ENCODE data around the gene PLCB1. TPM values are rescaled to one million over a fixed set of nuclear protein-coding genes. Genes with fewer than 3 reads are reported as not detected.

The PLCB1 gene
- total RNA-seq, 2 donors from 2014 or later: 12.3 to 13.4 TPM

GRCh38 chr20:8667306-8667705 lies 535.2 kb downstream of the PLCB1 start:
- H3K27ac Mint-ChIP-seq: no peak overlapping the region
- H3K4me3 Mint-ChIP-seq: no peak overlapping the region
- DNase-seq (ENCODE audit: low spot score): no peak
- H3K9me3 Mint-ChIP-seq: no peaks in the 10 kb centered on the region
- no peaks in the 10 kb centered on the region for H3K36me3 Mint-ChIP-seq
- H3K27me3 Mint-ChIP-seq: no peaks in the 10 kb centered on the region
- ATAC-seq: no peak
- peaks cover 0 to 3% of the 10 kb centered on the region in 2 donors for H3K4me1 Mint-ChIP-seq (ENCODE audit: low read depth in 2 of 2)

GRCh38 chr20:8670207-8670892 lies 538.3 kb downstream of the PLCB1 start:
- Mint-ChIP-seq H3K9me3 (no peaks in the 10 kb centered on the region), H3K27ac (no peak overlapping the region), H3K4me3 (no peak overlapping the region), H3K36me3 (no peaks in the 10 kb centered on the region), H3K27me3 (no peaks in the 10 kb centered on the region), H3K4me1 (ENCODE audit: low read depth in 2 of 2) (peaks cover 0 to 3% of the 10 kb centered on the region in 2 donors)
- no peak for ATAC-seq
- DNase-seq (ENCODE audit: low spot score): no peak

DNA sequence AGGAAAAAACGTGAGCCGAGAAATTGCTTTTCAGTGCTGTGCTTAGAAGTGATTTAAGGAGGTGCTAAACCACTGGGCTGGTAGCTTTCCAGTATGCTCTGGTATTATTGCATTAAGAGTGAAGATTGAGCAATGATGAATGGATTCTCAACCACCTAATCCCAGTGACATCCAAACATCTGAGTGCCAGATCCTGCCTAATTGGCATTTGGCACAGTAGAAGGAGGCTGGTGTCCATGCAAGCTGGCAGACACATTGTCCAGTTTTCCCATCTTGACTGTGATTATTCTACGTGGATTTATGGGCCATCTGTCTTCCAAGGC lies 538.8 kb downstream of the PLCB1 start:
- no peaks in the 10 kb centered on the region for H3K9me3 Mint-ChIP-seq
- DNase-seq (ENCODE audit: low spot score): no peak
- no peak overlapping the region for H3K4me3 Mint-ChIP-seq
- H3K27ac Mint-ChIP-seq: no peak overlapping the region
- no peaks in the 10 kb centered on the region for H3K36me3 Mint-ChIP-seq
- ATAC-seq: no peak
- peaks cover 0 to 3% of the 10 kb centered on the region in 2 donors for H3K4me1 Mint-ChIP-seq (ENCODE audit: low read depth in 2 of 2)
- H3K27me3 Mint-ChIP-seq: no peaks in the 10 kb centered on the region

DNA sequence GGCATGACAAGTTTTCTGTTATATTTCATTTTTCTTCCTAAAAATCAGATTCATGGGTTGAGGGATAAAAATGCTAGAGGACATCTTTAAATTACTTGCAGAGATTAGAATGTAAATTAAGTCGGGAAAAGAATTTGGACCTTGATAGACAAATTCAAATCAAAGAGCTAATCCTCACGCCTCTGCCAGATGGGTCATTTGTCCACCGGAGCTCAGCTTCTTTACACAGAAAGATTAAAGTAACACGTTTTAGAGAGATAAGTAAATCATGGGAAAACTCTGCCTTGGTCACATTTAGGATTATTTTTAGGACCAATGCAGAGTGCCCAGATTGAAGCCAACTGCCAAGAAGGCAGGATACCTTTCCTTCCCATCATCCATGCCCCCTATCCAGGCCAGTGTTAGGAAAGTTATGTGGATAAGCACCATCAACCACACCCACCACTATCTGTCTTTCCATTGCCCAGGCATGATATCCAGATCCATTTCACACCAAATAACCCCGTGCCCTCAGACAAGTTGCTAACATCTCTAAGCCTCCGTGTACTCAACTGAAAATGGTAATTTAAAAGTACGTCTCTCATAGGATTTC lies 539.4 kb downstream of the PLCB1 start:
- Mint-ChIP-seq H3K9me3 (no peaks in the 10 kb centered on the region), H3K27me3 (no peaks in the 10 kb centered on the region), H3K4me3 (no peak overlapping the region), H3K36me3 (no peaks in the 10 kb centered on the region), H3K27ac (no peak overlapping the region), H3K4me1 (ENCODE audit: low read depth in 2 of 2) (peaks cover 0 to 3% of the 10 kb centered on the region in 2 donors)
- no peak for ATAC-seq
- DNase-seq (ENCODE audit: low spot score): no peak

DNA sequence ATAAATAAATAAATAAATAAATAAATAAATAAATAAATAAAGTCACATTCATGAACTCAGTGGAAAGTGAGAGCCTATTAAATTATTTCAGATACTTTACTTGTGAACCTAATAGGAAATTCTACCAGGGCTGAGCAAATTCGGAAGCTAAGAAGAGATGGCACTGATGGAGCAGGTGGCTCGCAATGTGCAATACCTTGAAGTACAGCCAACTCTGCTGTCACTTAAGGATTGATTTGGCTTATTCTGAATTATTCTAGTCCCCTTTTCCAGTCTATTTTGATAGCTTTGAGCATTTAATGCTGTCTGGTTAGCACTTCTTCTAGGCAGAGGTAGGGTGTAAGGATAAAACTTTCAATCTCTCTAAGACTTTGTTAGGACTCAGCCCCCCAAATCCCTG lies 541.0 kb downstream of the PLCB1 start:
- no peak overlapping the region for H3K4me3 Mint-ChIP-seq
- no peaks in the 10 kb centered on the region for H3K36me3 Mint-ChIP-seq
- no peaks in the 10 kb centered on the region for H3K9me3 Mint-ChIP-seq
- DNase-seq (ENCODE audit: low spot score) (no peak), ATAC-seq (no peak)
- no peak overlapping the region for H3K27ac Mint-ChIP-seq
- peaks cover 0 to 3% of the 10 kb centered on the region in 2 donors for H3K4me1 Mint-ChIP-seq (ENCODE audit: low read depth in 2 of 2)
- no peaks in the 10 kb centered on the region for H3K27me3 Mint-ChIP-seq

GRCh38 chr20:8675896-8676295 lies 543.8 kb downstream of the PLCB1 start:
- H3K36me3 Mint-ChIP-seq: no peaks in the 10 kb centered on the region
- ATAC-seq (no peak), DNase-seq (ENCODE audit: low spot score) (no peak)
- H3K27ac Mint-ChIP-seq: no peak overlapping the region
- H3K27me3 Mint-ChIP-seq: no peaks in the 10 kb centered on the region
- H3K9me3 Mint-ChIP-seq: no peaks in the 10 kb centered on the region
- H3K4me1 Mint-ChIP-seq (ENCODE audit: low read depth in 2 of 2): no peaks in the 10 kb centered on the region
- H3K4me3 Mint-ChIP-seq: no peak overlapping the region

GRCh38 chr20:8678098-8678776 lies 546.2 kb downstream of the PLCB1 start:
- Mint-ChIP-seq H3K27me3 (no peaks in the 10 kb centered on the region), H3K27ac (no peak overlapping the region), H3K4me3 (no peak overlapping the region), H3K4me1 (ENCODE audit: low read depth in 2 of 2) (no peaks in the 10 kb centered on the region), H3K9me3 (no peaks in the 10 kb centered on the region), H3K36me3 (no peaks in the 10 kb centered on the region)
- no peak for DNase-seq (ENCODE audit: low spot score)
- no peak for ATAC-seq

- Mint-ChIP-seq H3K36me3 (peaks cover 20% of the 10 kb centered on the region), H3K4me3 (no peak overlapping the region), H3K4me1 (ENCODE audit: low read depth in 2 of 2) (no peaks in the 10 kb centered on the region), H3K27me3 (no peaks in the 10 kb centered on the region), H3K9me3 (no peaks in the 10 kb centered on the region), H3K27ac (no peak overlapping the region)
- DNase-seq (ENCODE audit: low spot score): no peak
- no peak for ATAC-seq
Measured at GRCh38 chr20:8689337-8689736, 557.3 kb downstream of the PLCB1 start.

- peaks cover 20% of the 10 kb centered on the region for H3K36me3 Mint-ChIP-seq
- no peak overlapping the region for H3K27ac Mint-ChIP-seq
- no peaks in the 10 kb centered on the region for H3K27me3 Mint-ChIP-seq
- H3K4me1 Mint-ChIP-seq (ENCODE audit: low read depth in 2 of 2): no peaks in the 10 kb centered on the region
- ATAC-seq (no peak), DNase-seq (ENCODE audit: low spot score) (no peak)
- H3K4me3 Mint-ChIP-seq: no peak overlapping the region
- no peaks in the 10 kb centered on the region for H3K9me3 Mint-ChIP-seq
Measured at GRCh38 chr20:8690074-8690473, 558.0 kb downstream of the PLCB1 start.

- no peaks in the 10 kb centered on the region for H3K9me3 Mint-ChIP-seq
- DNase-seq (ENCODE audit: low spot score): no peak
- H3K4me3 Mint-ChIP-seq: no peak overlapping the region
- no peaks in the 10 kb centered on the region for H3K4me1 Mint-ChIP-seq (ENCODE audit: low read depth in 2 of 2)
- no peak overlapping the region for H3K27ac Mint-ChIP-seq
- H3K27me3 Mint-ChIP-seq: no peaks in the 10 kb centered on the region
- H3K36me3 Mint-ChIP-seq: peaks cover 7% of the 10 kb centered on the region
- no peak for ATAC-seq
Measured at GRCh38 chr20:8693709-8694108, 561.6 kb downstream of the PLCB1 start.

GRCh38 chr20:8700756-8701155 lies 568.7 kb downstream of the PLCB1 start:
- no peak overlapping the region for H3K27ac Mint-ChIP-seq
- no peaks in the 10 kb centered on the region for H3K9me3 Mint-ChIP-seq
- H3K4me3 Mint-ChIP-seq: no peak overlapping the region
- H3K27me3 Mint-ChIP-seq: no peaks in the 10 kb centered on the region
- no peaks in the 10 kb centered on the region for H3K4me1 Mint-ChIP-seq (ENCODE audit: low read depth in 2 of 2)
- no peak for DNase-seq (ENCODE audit: low spot score)
- no peaks in the 10 kb centered on the region for H3K36me3 Mint-ChIP-seq
- ATAC-seq: no peak

GRCh38 chr20:8706961-8707700 lies 575.1 kb downstream of the PLCB1 start:
- Mint-ChIP-seq H3K9me3 (no peaks in the 10 kb centered on the region), H3K27ac (no peak overlapping the region), H3K36me3 (no peaks in the 10 kb centered on the region), H3K27me3 (no peaks in the 10 kb centered on the region), H3K4me3 (no peak overlapping the region), H3K4me1 (ENCODE audit: low read depth in 2 of 2) (no peaks in the 10 kb centered on the region)
- ATAC-seq (no peak), DNase-seq (ENCODE audit: low spot score) (no peak)

DNA sequence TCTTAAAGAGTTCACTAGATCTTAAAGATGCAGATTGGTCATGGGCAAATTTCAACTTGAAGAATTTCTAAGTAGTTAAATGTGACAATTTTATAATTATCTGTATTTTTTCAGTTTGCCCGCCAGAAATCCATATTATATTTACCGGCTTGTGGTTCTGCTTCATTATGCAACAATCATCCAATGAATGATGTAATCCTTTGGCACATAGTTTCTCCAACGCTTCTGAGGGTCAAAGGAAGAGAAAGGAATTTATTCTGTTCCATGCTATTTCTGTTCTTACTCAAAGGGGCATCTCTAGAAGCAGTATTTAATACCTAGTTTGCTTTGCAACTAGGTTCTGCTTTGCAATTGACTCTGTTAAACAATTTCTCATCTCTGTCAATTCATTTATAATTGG lies 577.6 kb downstream of the PLCB1 start:
- ATAC-seq (no peak), DNase-seq (ENCODE audit: low spot score) (no peak)
- Mint-ChIP-seq H3K4me3 (no peak overlapping the region), H3K36me3 (no peaks in the 10 kb centered on the region), H3K4me1 (ENCODE audit: low read depth in 2 of 2) (no peaks in the 10 kb centered on the region), H3K27me3 (no peaks in the 10 kb centered on the region), H3K27ac (no peak overlapping the region), H3K9me3 (no peaks in the 10 kb centered on the region)

- Mint-ChIP-seq H3K36me3 (no peaks in the 10 kb centered on the region), H3K9me3 (no peaks in the 10 kb centered on the region), H3K27ac (no peak overlapping the region), H3K4me3 (no peak overlapping the region), H3K27me3 (no peaks in the 10 kb centered on the region), H3K4me1 (ENCODE audit: low read depth in 2 of 2) (no peaks in the 10 kb centered on the region)
- no peak for ATAC-seq
- no peak for DNase-seq (ENCODE audit: low spot score)
Measured at GRCh38 chr20:8711501-8711900, 579.4 kb downstream of the PLCB1 start.

Measured in natural killer cell treated with Interleukin-12 subunit alpha and Interleukin-12 subunit beta and Interleukin-15 and Interleukin-18, amount 100 ng/mL, for 72 hours (primary cell).